GM18526 (cell line): Measurements from ENCODE around the gene KLHDC9.

ENCODE experiments used
- POLR2A ChIP-seq: IDR thresholded peaks from 3 replicates; pipeline ENCODE4 v1.6.1; 2011; ENCODE audit not compliant: insufficient read length; ENCODE audit errors: extremely low read depth

KLHDC9 gene, protein sequence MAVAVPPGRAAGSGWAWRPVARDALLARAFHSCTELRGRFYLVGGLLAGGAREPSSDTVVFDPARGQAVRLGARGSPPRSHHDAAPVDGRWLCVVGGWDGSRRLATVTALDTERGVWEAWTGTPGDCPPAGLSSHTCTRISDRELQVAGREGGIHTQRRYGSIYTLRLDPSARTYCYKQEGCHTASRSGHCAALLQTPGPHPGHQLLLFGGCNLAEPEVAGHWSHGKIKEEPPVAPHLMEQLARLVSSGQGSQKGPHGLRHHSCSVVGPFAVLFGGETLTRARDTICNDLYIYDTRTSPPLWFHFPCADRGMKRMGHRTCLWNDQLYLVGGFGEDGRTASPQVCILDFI

DNA sequence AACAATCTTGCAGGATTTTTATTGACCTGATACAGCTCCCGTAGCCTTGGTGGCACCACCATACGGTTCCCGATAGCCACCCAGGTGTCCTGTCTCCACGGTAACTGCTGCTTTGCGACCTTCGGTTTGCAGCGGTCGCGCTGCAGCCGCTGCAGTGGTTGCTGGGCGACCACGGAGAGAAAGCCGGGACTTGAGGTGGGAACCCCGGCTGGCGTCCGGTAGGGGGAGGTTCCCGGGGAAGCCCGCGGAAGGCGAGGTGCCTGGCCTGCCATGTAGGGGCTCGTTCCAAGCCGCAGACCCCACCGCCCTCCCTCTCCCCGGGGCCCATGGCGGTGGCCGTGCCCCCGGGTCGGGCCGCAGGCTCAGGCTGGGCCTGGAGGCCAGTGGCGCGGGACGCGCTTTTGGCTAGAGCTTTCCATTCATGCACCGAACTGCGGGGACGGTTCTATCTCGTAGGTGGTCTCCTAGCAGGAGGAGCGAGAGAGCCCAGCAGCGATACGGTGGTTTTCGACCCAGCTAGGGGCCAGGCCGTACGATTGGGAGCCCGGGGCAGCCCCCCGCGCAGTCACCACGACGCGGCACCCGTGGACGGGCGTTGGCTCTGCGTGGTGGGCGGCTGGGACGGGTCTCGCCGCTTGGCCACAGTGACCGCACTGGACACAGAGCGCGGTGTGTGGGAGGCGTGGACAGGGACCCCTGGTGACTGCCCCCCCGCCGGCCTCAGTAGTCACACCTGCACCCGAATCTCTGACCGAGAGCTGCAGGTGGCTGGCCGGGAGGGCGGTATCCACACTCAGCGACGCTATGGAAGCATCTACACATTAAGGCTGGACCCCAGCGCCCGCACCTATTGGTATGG lies at the start of gene KLHDC9:
TSS of gene KLHDC9 (plus strand) at position 152 of the 859 bp plus-strand sequence. CDS start at position 327, 175 bp downstream.
- TF ChIP-seq POLR2A = no peak

DNA sequence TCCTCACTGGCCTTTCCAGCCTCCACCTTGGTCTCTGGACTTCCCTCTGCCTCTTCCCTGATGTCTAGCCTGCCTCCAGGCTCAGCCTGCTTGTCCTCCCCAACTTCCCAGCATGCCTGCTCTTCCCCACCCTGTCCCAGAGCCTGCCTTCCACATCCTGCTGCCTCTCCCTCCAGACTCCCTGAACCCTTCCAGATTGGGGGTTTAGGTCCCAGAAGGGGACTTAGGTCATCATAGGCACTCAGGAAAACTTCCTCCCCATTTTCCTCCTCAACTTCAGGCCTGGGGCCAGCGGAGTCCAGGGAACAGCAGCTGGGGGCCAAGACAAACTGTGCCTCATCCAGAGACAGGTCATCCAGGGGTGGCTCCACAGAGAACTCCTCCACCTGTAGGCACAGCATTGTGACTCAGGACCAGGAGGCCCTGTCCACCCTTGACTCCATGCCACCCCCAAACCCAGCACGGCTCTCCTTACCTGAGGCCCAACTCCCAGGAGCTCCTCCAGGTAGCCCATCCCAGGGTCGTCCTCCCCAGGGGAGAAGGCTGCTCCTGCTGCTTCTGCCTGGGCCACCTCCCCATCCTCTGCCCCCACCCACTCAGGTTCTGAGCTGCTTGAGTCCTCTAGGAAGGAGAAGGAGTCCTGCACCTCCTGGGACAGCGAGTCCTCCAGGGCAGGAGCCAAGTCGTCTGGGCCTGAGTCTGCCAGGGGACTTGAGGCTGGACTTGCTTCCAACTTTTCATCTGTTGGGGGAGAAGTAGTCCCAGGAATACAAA lies 49.0 kb upstream of the KLHDC9 start:
- no peak for TF ChIP-seq POLR2A

DNA sequence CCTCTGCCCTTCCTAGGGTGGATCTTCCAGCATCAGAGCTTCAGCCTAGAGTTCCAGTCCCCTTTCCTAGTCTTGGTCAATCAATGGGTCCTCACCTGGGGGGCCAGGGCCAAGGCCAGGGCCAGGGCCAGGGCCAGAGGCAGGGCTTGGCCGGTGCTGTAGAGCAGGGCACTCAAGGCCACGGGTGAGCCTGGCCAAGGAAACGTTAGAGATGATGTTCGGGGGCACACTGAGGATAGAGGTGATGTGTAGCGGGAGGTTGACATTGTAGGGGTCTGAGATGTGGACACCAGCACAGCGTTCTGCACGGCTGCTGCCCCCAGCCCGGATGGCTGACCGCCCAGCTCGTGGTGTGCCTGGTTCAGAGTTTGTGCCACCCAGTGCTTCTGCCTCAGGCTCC lies 46.9 kb upstream of the KLHDC9 start:
- no peak for TF ChIP-seq POLR2A

DNA sequence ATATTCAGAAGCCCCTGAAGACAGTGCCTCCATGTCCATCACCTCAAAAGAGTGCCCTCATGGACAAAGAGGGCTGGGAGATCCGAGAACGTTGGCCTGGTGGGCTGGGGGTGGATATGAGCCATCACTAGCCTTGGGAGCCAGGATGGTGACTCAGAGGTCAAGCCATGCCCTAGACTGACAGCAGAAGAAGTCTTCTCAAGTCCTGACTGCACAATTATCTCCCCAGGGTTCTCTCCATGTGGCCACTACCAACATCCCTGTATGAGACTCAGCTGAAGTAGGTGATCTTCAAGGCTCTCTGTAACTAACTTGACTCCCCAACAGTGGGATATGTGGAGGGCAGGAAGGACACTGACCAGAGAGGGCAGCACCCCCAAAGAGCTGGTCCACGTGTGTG lies 45.3 kb upstream of the KLHDC9 start:
- no peak for TF ChIP-seq POLR2A

DNA sequence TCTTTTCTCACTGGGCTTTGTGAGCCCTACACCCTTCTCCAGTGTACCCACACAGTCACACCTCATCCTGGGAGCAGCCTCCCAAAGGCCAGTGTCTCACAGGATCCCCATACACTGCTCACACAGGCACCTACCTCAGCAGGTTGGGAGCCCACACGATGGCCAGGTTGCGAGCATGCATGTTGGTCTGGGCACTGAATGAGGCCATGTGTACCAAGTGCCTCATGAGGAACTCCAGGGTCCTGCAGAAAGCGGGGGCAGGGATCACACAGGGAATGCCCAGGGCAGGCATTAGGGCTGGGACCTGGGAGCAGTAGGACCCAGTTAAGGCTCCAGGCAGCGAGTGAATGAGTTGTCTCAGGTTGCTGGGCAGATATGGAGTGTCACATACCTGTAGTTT lies 43.9 kb upstream of the KLHDC9 start:
- no peak for TF ChIP-seq POLR2A

DNA sequence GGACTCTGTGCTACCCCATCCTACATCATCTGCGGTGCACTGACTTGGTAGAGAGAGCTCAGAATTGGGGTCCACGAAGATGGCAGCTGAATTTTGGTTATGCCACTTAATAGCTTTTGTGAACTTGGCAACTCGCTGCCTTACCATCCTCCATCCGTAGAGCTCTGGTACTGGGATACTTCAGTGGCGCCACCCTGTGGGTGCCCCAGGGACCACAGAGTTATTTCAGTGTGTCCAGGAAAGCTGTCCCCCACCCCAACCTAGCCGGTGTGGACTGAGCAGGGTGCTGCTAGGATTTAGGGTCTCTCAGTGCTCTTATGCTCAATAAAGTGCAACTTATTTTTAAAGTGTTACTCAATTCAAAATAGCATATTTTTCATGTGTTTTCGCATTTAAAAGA lies 43.4 kb upstream of the KLHDC9 start:
- TF ChIP-seq POLR2A = no peak

DNA sequence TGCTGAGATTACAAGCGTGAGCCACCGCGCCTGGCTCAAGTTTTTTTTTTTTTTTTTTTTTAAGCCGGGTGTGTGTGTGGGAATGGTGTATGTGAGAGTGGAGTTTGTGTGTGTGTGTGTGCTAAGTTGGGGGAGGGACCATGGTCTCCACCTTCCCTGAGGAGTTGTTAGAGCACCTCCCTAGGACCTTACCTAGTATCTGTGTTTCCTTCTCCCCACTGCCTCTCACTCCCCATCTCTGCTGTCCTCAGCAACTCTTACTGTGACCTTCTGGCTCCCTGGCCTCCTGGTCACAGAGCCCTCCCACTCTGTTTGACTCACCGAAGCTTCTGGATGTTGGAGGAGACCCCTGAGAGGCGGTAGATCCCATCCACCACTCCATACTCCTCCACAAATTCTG lies 38.9 kb upstream of the KLHDC9 start:
- no peak for TF ChIP-seq POLR2A

DNA sequence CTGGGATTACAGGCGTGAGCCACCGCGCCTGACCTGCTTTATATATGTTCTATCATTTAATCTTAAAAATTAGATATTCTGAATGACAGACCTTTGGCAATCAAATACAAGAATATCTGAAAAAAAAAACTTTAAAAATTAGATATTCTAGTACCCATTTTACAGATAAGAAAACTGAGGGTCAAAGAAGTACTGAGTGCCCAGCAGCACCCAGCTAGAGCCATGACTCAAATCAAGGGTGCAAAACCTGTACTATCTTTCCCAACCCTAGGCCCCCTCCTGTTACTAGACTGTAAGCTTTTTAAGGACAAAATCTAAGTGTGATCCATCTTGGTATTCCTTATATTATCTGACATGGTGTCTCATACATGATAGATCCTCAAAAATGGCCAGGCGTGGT lies 36.7 kb upstream of the KLHDC9 start:
- no peak for TF ChIP-seq POLR2A

DNA sequence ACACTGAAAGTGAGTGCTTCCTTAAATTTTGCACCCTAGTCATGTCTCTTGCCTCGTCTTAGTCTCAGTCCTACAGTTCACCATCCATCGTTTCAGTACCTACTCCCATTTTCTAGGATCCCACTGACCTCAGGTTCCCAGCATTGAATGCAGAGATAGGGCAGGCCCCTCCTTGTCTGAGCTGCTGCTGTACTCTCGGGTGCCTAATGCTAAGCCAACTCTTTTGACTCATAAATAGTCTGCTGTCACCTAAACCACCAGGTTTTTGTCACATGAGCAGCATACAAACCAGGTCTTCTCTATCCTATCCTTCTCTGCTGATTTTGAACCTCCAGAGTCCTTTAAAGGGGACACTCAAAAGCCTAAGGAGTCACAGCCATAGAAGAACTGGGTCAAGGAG lies 31.5 kb upstream of the KLHDC9 start:
- no peak for TF ChIP-seq POLR2A

DNA sequence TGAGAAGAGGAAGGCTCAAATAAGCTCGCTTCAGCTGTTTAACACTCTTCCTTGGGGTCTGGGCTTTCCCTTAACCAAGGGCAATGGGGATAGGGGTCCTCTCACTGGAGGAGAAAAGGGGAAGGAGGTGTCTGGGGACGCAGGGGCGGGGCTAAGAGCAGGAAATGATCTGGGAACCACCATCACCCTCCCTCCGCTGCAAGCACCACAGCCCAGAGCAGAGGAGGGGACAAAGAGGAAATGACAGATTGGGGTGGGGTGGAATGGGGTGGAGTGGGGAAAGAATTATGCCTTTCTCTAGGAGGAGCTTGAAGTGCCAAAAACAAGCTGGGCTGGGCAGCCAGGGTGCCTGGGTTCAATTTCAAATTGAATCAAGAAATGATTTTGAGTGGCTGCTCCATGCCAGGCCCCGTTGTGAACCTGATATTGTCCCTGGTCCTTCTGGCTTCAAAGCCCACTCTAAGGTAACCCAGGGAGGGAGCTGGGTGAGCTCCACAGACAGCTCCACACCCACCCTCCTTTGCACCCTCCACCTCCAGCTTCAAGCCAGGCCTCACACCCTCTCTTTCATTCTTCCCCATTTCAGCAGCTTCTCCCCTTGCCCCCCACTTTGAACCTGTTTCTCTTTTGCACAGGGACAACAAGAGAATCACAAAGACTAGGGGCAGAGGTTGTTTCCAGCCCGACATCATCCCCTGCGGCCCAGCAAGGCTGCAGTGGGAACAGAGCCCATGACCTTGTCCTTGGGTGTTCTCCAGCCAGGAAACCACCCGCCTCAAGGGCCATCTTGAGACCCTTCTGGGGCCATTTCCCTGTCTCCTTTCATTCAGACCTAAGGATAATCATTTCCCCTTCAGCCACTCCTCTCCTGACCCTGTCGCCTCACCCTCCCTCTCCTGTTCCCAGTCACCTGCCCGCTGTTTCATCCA lies 29.6 kb upstream of the KLHDC9 start:
- peak; percentile 48 for TF ChIP-seq POLR2A

DNA sequence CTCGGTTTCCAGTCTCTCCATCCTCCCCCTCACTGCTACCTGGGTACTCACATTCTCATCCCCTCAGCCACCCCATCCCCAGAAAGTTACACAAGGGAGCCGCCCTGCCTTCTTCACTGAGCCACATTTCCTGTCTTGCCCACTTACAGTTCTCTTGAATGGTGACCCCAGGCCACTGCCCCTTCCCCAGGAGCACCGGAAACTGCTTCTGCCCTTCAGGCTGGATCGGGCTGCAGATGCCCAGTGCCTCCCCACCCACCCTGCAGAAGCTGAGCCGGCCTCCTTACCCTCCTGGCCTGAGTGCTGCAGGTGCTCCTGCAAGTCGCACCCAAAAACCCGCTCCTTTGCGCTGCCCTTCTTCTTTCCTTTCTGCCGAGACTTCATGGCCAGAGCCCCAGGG lies 28.9 kb upstream of the KLHDC9 start:
- no peak for TF ChIP-seq POLR2A

DNA sequence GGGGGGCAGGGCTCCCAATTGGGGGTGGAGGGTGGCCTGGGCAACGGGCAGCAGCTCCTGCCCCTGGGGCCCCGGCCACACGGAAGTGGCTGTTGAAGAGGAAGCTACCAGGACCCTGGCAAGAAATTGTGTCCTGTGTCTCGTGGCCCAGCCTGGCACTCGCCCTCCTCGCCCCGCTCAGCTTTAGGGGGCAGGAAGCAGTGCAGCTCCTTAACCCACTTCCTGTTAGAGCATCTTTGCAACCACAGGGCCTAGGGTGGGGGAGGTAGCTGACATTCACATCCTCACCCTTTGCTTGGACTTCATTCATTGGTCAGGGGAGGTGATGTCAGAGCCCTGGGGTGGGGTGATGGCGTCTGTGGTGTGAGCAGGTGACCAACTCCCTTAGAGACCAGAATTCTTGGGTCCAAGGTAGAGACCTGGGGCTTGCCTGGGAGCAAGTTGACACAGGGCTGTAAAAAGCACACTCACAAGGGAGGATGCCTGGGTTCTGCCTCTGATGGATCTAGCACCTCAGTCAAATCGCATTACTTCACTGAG lies 28.4 kb upstream of the KLHDC9 start, which contains the start of gene ARHGAP30:
TSS of gene ARHGAP30 (minus strand) at position 161 of the 540 bp plus-strand sequence. CDS start 267 bp downstream, outside the sequence.
- TF ChIP-seq POLR2A = peak; percentile 87

DNA sequence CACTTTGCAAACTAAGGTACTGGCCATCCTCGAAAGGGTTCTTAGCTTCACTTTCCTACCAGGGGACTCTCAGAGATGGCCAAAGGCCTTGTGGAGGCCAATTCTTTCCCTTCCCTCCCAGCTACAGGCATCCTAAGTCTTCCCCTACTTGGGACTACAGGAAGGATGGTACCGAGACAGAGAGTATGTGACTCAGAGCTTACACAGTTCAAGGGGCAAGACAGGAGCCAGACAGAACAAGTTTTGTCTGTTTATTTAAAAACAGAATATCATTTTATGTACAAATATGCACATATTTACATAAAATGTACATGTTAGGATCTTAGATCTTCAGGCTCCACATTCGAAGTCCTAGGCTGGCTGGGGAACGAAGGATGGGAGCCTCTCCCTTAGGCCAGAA lies 27.4 kb upstream of the KLHDC9 start:
- TF ChIP-seq POLR2A = no peak

DNA sequence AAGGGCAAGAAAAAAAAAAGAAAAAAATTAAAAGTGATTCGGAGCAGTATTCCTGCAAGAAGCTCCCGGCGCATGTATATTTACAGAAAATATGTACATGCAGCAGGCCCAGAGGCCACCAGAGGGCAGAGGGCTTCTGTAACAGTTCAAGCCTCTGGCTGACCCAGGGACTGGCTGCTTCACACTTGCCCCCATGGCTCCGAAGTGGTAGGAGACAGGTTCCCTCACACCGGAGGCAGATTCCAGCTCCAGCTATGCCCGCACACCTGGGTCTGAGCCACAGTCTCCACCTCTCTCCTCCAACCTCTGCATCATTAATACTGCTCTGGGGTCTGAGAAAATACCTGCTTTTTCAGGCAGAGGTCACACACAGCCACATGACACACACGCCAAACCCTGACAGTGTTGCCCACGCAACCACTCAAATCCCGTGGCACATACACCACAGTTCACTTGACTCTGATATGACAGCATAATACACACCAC lies 26.2 kb upstream of the KLHDC9 start:
- no peak for TF ChIP-seq POLR2A
